ENCODE measurements around the gene POLE. TPM values are rescaled to one million over a fixed set of nuclear protein-coding genes. Genes with fewer than 3 reads are reported as not detected.

The POLE gene
- total and polyA plus RNA-seq, 2 donors: 19.3 to 22.2 TPM

- peaks cover 0 to 4% of the 10 kb centered on the region in 2 donors for H3K27me3 ChIP-seq (ENCODE audit: control insufficient read depth in 2 of 2, insufficient read depth in 1 of 2, low read length in 1 of 2)
- no peak overlapping the region for H3K4me3 ChIP-seq (ENCODE audit: low read length in 2 of 2)
- peaks cover 21 to 60% of the 10 kb centered on the region in 2 donors for H3K36me3 ChIP-seq (ENCODE audit: control insufficient read depth in 2 of 2, insufficient read depth in 2 of 2, low read length in 1 of 2)
- DNase-seq (ENCODE audit: low read depth in 6 of 9, low spot score in 9 of 9): no peak
- no peaks in the 10 kb centered on the region for H3K9me3 ChIP-seq (ENCODE audit: control insufficient read depth in 2 of 2, insufficient read depth in 1 of 2, low read length in 1 of 2)
- no peak overlapping the region for H3K27ac ChIP-seq (ENCODE audit: low read depth in 1 of 2, low read length in 1 of 2)
- 98% methylated on average over 12 of the region's 12 CpGs for WGBS
- peaks cover 0 to 2% of the 10 kb centered on the region in 2 donors for H3K4me1 ChIP-seq (ENCODE audit: control insufficient read depth in 2 of 2, insufficient read depth in 2 of 2, low read length in 2 of 2)
These were observed 106.3 kb downstream of the POLE start for GRCh38 chr12:132580701-132581292.

- no peaks in the 10 kb centered on the region for H3K9me3 ChIP-seq (ENCODE audit: control insufficient read depth in 2 of 2, insufficient read depth in 1 of 2, low read length in 1 of 2)
- H3K27ac ChIP-seq (ENCODE audit: low read depth in 1 of 2, low read length in 1 of 2): no peak overlapping the region
- 94% methylated on average over 12 of the region's 12 CpGs for WGBS
- H3K36me3 ChIP-seq (ENCODE audit: control insufficient read depth in 2 of 2, insufficient read depth in 2 of 2, low read length in 1 of 2): peaks cover 25 to 64% of the 10 kb centered on the region in 2 donors
- peaks cover 0 to 4% of the 10 kb centered on the region in 2 donors for H3K27me3 ChIP-seq (ENCODE audit: control insufficient read depth in 2 of 2, insufficient read depth in 1 of 2, low read length in 1 of 2)
- no peak overlapping the region for H3K4me3 ChIP-seq (ENCODE audit: low read length in 2 of 2)
- peaks cover 0 to 2% of the 10 kb centered on the region in 2 donors for H3K4me1 ChIP-seq (ENCODE audit: control insufficient read depth in 2 of 2, insufficient read depth in 2 of 2, low read length in 2 of 2)
- DNase-seq (ENCODE audit: low read depth in 6 of 9, low spot score in 9 of 9): no peak
These were observed 107.4 kb downstream of the POLE start for GRCh38 chr12:132579744-132580143.

- Histone ChIP-seq H3K36me3 (ENCODE audit: control insufficient read depth in 2 of 2, insufficient read depth in 2 of 2, low read length in 1 of 2) (peaks cover 28 to 70% of the 10 kb centered on the region in 2 donors), H3K4me1 (ENCODE audit: control insufficient read depth in 2 of 2, insufficient read depth in 2 of 2, low read length in 2 of 2) (peaks cover 0 to 2% of the 10 kb centered on the region in 2 donors), H3K9me3 (ENCODE audit: control insufficient read depth in 2 of 2, insufficient read depth in 1 of 2, low read length in 1 of 2) (no peaks in the 10 kb centered on the region), H3K27ac (ENCODE audit: low read depth in 1 of 2, low read length in 1 of 2) (no peak overlapping the region), H3K27me3 (ENCODE audit: control insufficient read depth in 2 of 2, insufficient read depth in 1 of 2, low read length in 1 of 2) (peaks cover 0 to 4% of the 10 kb centered on the region in 2 donors), H3K4me3 (ENCODE audit: low read length in 2 of 2) (no peak overlapping the region)
- no peak for DNase-seq (ENCODE audit: low read depth in 6 of 9, low spot score in 9 of 9)
- 89% methylated on average over 11 of the region's 11 CpGs for WGBS
These were observed 108.3 kb downstream of the POLE start for GRCh38 chr12:132578826-132579225.

- Histone ChIP-seq H3K27me3 (ENCODE audit: control insufficient read depth in 2 of 2, insufficient read depth in 1 of 2, low read length in 1 of 2) (peaks cover 0 to 4% of the 10 kb centered on the region in 2 donors), H3K27ac (ENCODE audit: low read depth in 1 of 2, low read length in 1 of 2) (no peak overlapping the region), H3K4me3 (ENCODE audit: low read length in 2 of 2) (no peak overlapping the region), H3K36me3 (ENCODE audit: control insufficient read depth in 2 of 2, insufficient read depth in 2 of 2, low read length in 1 of 2) (peaks cover 30 to 67% of the 10 kb centered on the region in 2 donors), H3K4me1 (ENCODE audit: control insufficient read depth in 2 of 2, insufficient read depth in 2 of 2, low read length in 2 of 2) (peaks cover 0 to 2% of the 10 kb centered on the region in 2 donors), H3K9me3 (ENCODE audit: control insufficient read depth in 2 of 2, insufficient read depth in 1 of 2, low read length in 1 of 2) (no peaks in the 10 kb centered on the region)
- DNase-seq (ENCODE audit: low read depth in 6 of 9, low spot score in 9 of 9): no peak
- WGBS: 89% methylated on average over 11 of the region's 11 CpGs
These were observed 109.0 kb downstream of the POLE start for GRCh38 chr12:132578118-132578517.

GRCh38 chr12:132577191-132577920, 109.8 kb downstream of the POLE start:
- 97% methylated on average over 22 of the region's 22 CpGs for WGBS
- peaks cover 0 to 2% of the 10 kb centered on the region in 2 donors for H3K4me1 ChIP-seq (ENCODE audit: control insufficient read depth in 2 of 2, insufficient read depth in 2 of 2, low read length in 2 of 2)

GRCh38 chr12:132576701-132577100, 110.4 kb downstream of the POLE start:
- Histone ChIP-seq H3K4me1 (ENCODE audit: control insufficient read depth in 2 of 2, insufficient read depth in 2 of 2, low read length in 2 of 2) (peaks cover 0 to 2% of the 10 kb centered on the region in 2 donors), H3K36me3 (ENCODE audit: control insufficient read depth in 2 of 2, insufficient read depth in 2 of 2, low read length in 1 of 2) (peaks cover 40 to 55% of the 10 kb centered on the region in 2 donors), H3K27me3 (ENCODE audit: control insufficient read depth in 2 of 2, insufficient read depth in 1 of 2, low read length in 1 of 2) (no peaks in the 10 kb centered on the region), H3K9me3 (ENCODE audit: control insufficient read depth in 2 of 2, insufficient read depth in 1 of 2, low read length in 1 of 2) (no peaks in the 10 kb centered on the region), H3K27ac (ENCODE audit: low read depth in 1 of 2, low read length in 1 of 2) (no peak overlapping the region), H3K4me3 (ENCODE audit: low read length in 2 of 2) (no peak overlapping the region)
- DNase-seq (ENCODE audit: low read depth in 6 of 9, low spot score in 9 of 9): no peak
- WGBS: 98% methylated on average over 12 of the region's 12 CpGs

More at GRCh38 chr12:132577191-132577920, 109.8 kb downstream of the POLE start:
- no peak for DNase-seq (ENCODE audit: low read depth in 6 of 9, low spot score in 9 of 9)
- H3K27me3 ChIP-seq (ENCODE audit: control insufficient read depth in 2 of 2, insufficient read depth in 1 of 2, low read length in 1 of 2): peaks cover 0 to 2% of the 10 kb centered on the region in 2 donors
- peaks cover 37 to 60% of the 10 kb centered on the region in 2 donors for H3K36me3 ChIP-seq (ENCODE audit: control insufficient read depth in 2 of 2, insufficient read depth in 2 of 2, low read length in 1 of 2)
- H3K9me3 ChIP-seq (ENCODE audit: control insufficient read depth in 2 of 2, insufficient read depth in 1 of 2, low read length in 1 of 2): no peaks in the 10 kb centered on the region
- no peak overlapping the region for H3K27ac ChIP-seq (ENCODE audit: low read depth in 1 of 2, low read length in 1 of 2)
- no peak overlapping the region for H3K4me3 ChIP-seq (ENCODE audit: low read length in 2 of 2)

GRCh38 chr12:132575661-132576060, 111.5 kb downstream of the POLE start:
- no peak for DNase-seq (ENCODE audit: low read depth in 6 of 9, low spot score in 9 of 9)
- 98% methylated on average over 11 of the region's 11 CpGs for WGBS
- no peaks in the 10 kb centered on the region for H3K27me3 ChIP-seq (ENCODE audit: control insufficient read depth in 2 of 2, insufficient read depth in 1 of 2, low read length in 1 of 2)
- peaks cover 38 to 56% of the 10 kb centered on the region in 2 donors for H3K36me3 ChIP-seq (ENCODE audit: control insufficient read depth in 2 of 2, insufficient read depth in 2 of 2, low read length in 1 of 2)
- no peaks in the 10 kb centered on the region for H3K9me3 ChIP-seq (ENCODE audit: control insufficient read depth in 2 of 2, insufficient read depth in 1 of 2, low read length in 1 of 2)
- H3K27ac ChIP-seq (ENCODE audit: low read depth in 1 of 2, low read length in 1 of 2): no peak overlapping the region
- no peak overlapping the region for H3K4me3 ChIP-seq (ENCODE audit: low read length in 2 of 2)
- H3K4me1 ChIP-seq (ENCODE audit: control insufficient read depth in 2 of 2, insufficient read depth in 2 of 2, low read length in 2 of 2): peaks cover 0 to 2% of the 10 kb centered on the region in 2 donors

GRCh38 chr12:132574271-132574996, 112.7 kb downstream of the POLE start:
- Histone ChIP-seq H3K27me3 (ENCODE audit: control insufficient read depth in 2 of 2, insufficient read depth in 1 of 2, low read length in 1 of 2) (no peaks in the 10 kb centered on the region), H3K4me1 (ENCODE audit: control insufficient read depth in 2 of 2, insufficient read depth in 2 of 2, low read length in 2 of 2) (peaks cover 0 to 2% of the 10 kb centered on the region in 2 donors), H3K4me3 (ENCODE audit: low read length in 2 of 2) (no peak overlapping the region), H3K36me3 (ENCODE audit: control insufficient read depth in 2 of 2, insufficient read depth in 2 of 2, low read length in 1 of 2) (peaks cover 36 to 60% of the 10 kb centered on the region in 2 donors), H3K27ac (ENCODE audit: low read depth in 1 of 2, low read length in 1 of 2) (no peak overlapping the region), H3K9me3 (ENCODE audit: control insufficient read depth in 2 of 2, insufficient read depth in 1 of 2, low read length in 1 of 2) (no peaks in the 10 kb centered on the region)
- DNase-seq (ENCODE audit: low read depth in 6 of 9, low spot score in 9 of 9): no peak
- 98% methylated on average over 39 of the region's 39 CpGs for WGBS
